Measurements from ENCODE around the gene ARID3A. TPM values are rescaled to one million over a fixed set of nuclear protein-coding genes. Genes with fewer than 3 reads are reported as not detected.

Gene ARID3A
- polyA plus RNA-seq, 5 donors: 17.0 to 28.0 (median 20.3) TPM

GRCh38 chr19:984165-984967 is 58.5 kb downstream of the ARID3A start, which contains the start of gene WDR18:
Gene WDR18 (plus strand): TSS chr19:984345. CDS start chr19:984354, 9 bp downstream.
- DNase-seq: peak; percentile 87 to 88

- no peak for DNase-seq
Measured at GRCh38 chr19:986083-986482, 60.2 kb downstream of the ARID3A start.

GRCh38 chr19:988081-988480 is 62.2 kb downstream of the ARID3A start:
- no peak for DNase-seq

GRCh38 chr19:988510-988909 is 62.7 kb downstream of the ARID3A start:
- DNase-seq: no peak

GRCh38 chr19:989381-990081 is 63.7 kb downstream of the ARID3A start:
- no peak for DNase-seq

- no peak for DNase-seq
Measured at GRCh38 chr19:990119-990571, 64.3 kb downstream of the ARID3A start.

- no peak for DNase-seq
Measured at GRCh38 chr19:990746-991145, 64.9 kb downstream of the ARID3A start.

GRCh38 chr19:991174-991931 is 65.5 kb downstream of the ARID3A start:
- DNase-seq: no peak

GRCh38 chr19:991932-992669 is 66.3 kb downstream of the ARID3A start:
- DNase-seq: no peak

GRCh38 chr19:992670-993055 is 66.8 kb downstream of the ARID3A start:
- no peak for DNase-seq

- DNase-seq: no peak
Measured at GRCh38 chr19:993361-993830, 67.6 kb downstream of the ARID3A start.

- DNase-seq: no peak
Measured at GRCh38 chr19:993831-994393, 68.1 kb downstream of the ARID3A start.

GRCh38 chr19:994516-994915 is 68.7 kb downstream of the ARID3A start:
- DNase-seq: no peak

- DNase-seq: no peak
Measured at GRCh38 chr19:995051-995827, 69.4 kb downstream of the ARID3A start.

GRCh38 chr19:996051-996838 is 70.4 kb downstream of the ARID3A start:
- DNase-seq: no peak

- DNase-seq: no peak
Measured at GRCh38 chr19:998064-998463, 72.2 kb downstream of the ARID3A start.

- DNase-seq: no peak
Measured at GRCh38 chr19:999379-999719, 73.5 kb downstream of the ARID3A start.

GRCh38 chr19:1000095-1000494 is 74.3 kb downstream of the ARID3A start, which contains the start of gene GRIN3B:
Gene GRIN3B (plus strand): TSS chr19:1000419. CDS start chr19:1000438, 19 bp downstream.
- no peak for DNase-seq
